ENCODE data around the gene CNTN6. TPM values are rescaled to one million over a fixed set of nuclear protein-coding genes. Genes with fewer than 3 reads are reported as not detected.

Gene CNTN6
- total and polyA plus RNA-seq, 10 donors, result 0.07 to 0.35 TPM; not detected in 8

- H3K27ac ChIP-seq, result no peak overlapping the region
- H3K27me3 ChIP-seq (replicated peaks in 1 of 7), result no peaks in the 10 kb centered on the region
- H3K36me3 ChIP-seq, result no peaks in the 10 kb centered on the region
- H3K4me1 ChIP-seq, result no peaks in the 10 kb centered on the region
- TF ChIP-seq POLR2AphosphoS5 (IDR thresholded peaks at IDR 0.05) (no peak), CTCF (IDR thresholded peaks at IDR 0.05 in 8 of 11, conservative IDR thresholded peaks at IDR 0.05 in 3 of 11) (no peak), POLR2A (IDR thresholded peaks at IDR 0.05) (no peak)
- DNase-seq, result no peak
- peaks cover 0 to 9% (median 0%) of the 10 kb centered on the region in 8 donors for H3K9me3 ChIP-seq
- intact Hi-C loops (cut with DNase I; ENCODE audit: low total_unique reads), result no loop called here
- no peak overlapping the region for H3K4me3 ChIP-seq
Measured at GRCh38 chr3:1326546-1326945, 233.7 kb downstream of the CNTN6 start.

- Histone ChIP-seq H3K9me3 (peaks cover 0 to 4% (median 0%) of the 10 kb centered on the region in 8 donors), H3K4me3 (no peak overlapping the region), H3K27me3 (replicated peaks in 1 of 7) (no peaks in the 10 kb centered on the region), H3K36me3 (no peaks in the 10 kb centered on the region), H3K27ac (no peak overlapping the region), H3K4me1 (no peaks in the 10 kb centered on the region)
- TF ChIP-seq CTCF (IDR thresholded peaks at IDR 0.05 in 8 of 11, conservative IDR thresholded peaks at IDR 0.05 in 3 of 11) (no peak), POLR2AphosphoS5 (IDR thresholded peaks at IDR 0.05) (no peak), POLR2A (IDR thresholded peaks at IDR 0.05) (no peak)
- intact Hi-C loops (cut with DNase I; ENCODE audit: low total_unique reads), result no loop called here
- WGBS, 5 donors, result 77 to 89% (median 86%) methylated on average over 2 of the region's 2 CpGs
- no peak for DNase-seq
Measured at GRCh38 chr3:1330107-1330506, 237.3 kb downstream of the CNTN6 start.

- intact Hi-C loops (cut with DNase I; ENCODE audit: low total_unique reads), result no loop called here
- H3K36me3 ChIP-seq, result no peaks in the 10 kb centered on the region
- no peaks in the 10 kb centered on the region for H3K27me3 ChIP-seq (replicated peaks in 1 of 7)
- 57 to 80% (median 71%) methylated on average over 6 of the region's 6 CpGs for WGBS, 5 donors
- no peak for DNase-seq
- TF ChIP-seq CTCF (IDR thresholded peaks at IDR 0.05 in 8 of 11, conservative IDR thresholded peaks at IDR 0.05 in 3 of 11), result no peak
- TF ChIP-seq POLR2A (IDR thresholded peaks at IDR 0.05), result no peak
- TF ChIP-seq POLR2AphosphoS5 (IDR thresholded peaks at IDR 0.05), result no peak
- H3K4me3 ChIP-seq, result no peak overlapping the region
- H3K27ac ChIP-seq, result no peak overlapping the region
- H3K4me1 ChIP-seq, result no peaks in the 10 kb centered on the region
- H3K9me3 ChIP-seq, result no peaks in the 10 kb centered on the region
Measured at GRCh38 chr3:1346386-1346785, 253.6 kb downstream of the CNTN6 start.

GRCh38 chr3:1348547-1348946, 255.7 kb downstream of the CNTN6 start:
- Histone ChIP-seq H3K4me3 (no peak overlapping the region), H3K27me3 (replicated peaks in 1 of 7) (no peaks in the 10 kb centered on the region), H3K9me3 (no peaks in the 10 kb centered on the region), H3K36me3 (no peaks in the 10 kb centered on the region), H3K4me1 (no peaks in the 10 kb centered on the region), H3K27ac (no peak overlapping the region)
- WGBS, 5 donors, result 80 to 92% (median 85%) methylated on average over 3 of the region's 3 CpGs
- DNase-seq, result no peak
- intact Hi-C loops (cut with DNase I; ENCODE audit: low total_unique reads), result no loop called here
- TF ChIP-seq CTCF (IDR thresholded peaks at IDR 0.05 in 8 of 11, conservative IDR thresholded peaks at IDR 0.05 in 3 of 11) (no peak), POLR2AphosphoS5 (IDR thresholded peaks at IDR 0.05) (no peak), POLR2A (IDR thresholded peaks at IDR 0.05) (no peak)

Measured in spleen (tissue), 11 donors.